Tibial nerve (tissue), 4 donors: ENCODE data around the gene ASPM. TPM values are rescaled to one million over a fixed set of nuclear protein-coding genes. Genes with fewer than 3 reads are reported as not detected.

Source experiments
- DNase-seq, 2 donors: peaks; one replicate each; pipeline ENCODE4 v3.0.0-alpha.2; 2019; ENCODE audit warnings: low spot score in 2 of 2
- H3K27ac ChIP-seq, 4 donors: fragments of 200-600 bp; sonication (generic) in 3 of 4; one replicate each; pipeline ENCODE4 v1.5.1; 2017 to 2019; ENCODE audit warnings: mild to moderate bottlenecking in 1 of 4
- H3K27me3 ChIP-seq, 2 donors: fragments of 200-600 bp; sonication (generic) in 1 of 2; one replicate each; pipeline versions ENCODE4 v1.5.1 to v1.6.0; 2017 to 2019
- H3K36me3 ChIP-seq, 3 donors: fragments of 200-600 bp; sonication (generic); one replicate each; pipeline ENCODE4 v1.5.1; 2018 to 2019
- H3K4me1 ChIP-seq, 4 donors: fragments of 200-600 bp; sonication (generic) in 3 of 4; one replicate each; pipeline ENCODE4 v1.5.1; 2017 to 2019
- H3K4me3 ChIP-seq, 4 donors: fragments of 200-600 bp; sonication (generic) in 3 of 4; one replicate each; pipeline ENCODE4 v1.5.1; 2017 to 2019; ENCODE audit warnings: mild to moderate bottlenecking in 1 of 4, moderate library complexity in 1 of 4
- H3K9me3 ChIP-seq, 4 donors: fragments of 200-600 bp; sonication (generic) in 3 of 4; one replicate each; pipeline ENCODE4 v1.5.1; 2017 to 2019
- CTCF ChIP-seq, 5 experiments: fragments of 200-600 bp in 3 of 5; fragments of 450-650 bp in 2 of 5; sonication (generic) in 3 of 5; IDR thresholded peaks; one replicate each; pipeline ENCODE4 v1.5.1; 2016 to 2019; ENCODE audit warnings: antibody characterized with exemption in 5 of 5, mild to moderate bottlenecking in 3 of 5, moderate library complexity in 2 of 5
- EP300 ChIP-seq, 2 donors: sonication (generic); formaldehyde crosslinking; IDR thresholded peaks; one replicate each; pipeline ENCODE4 v1.6.1; 2017; ENCODE audit warnings: antibody characterized with exemption in 2 of 2, mild to moderate bottlenecking in 1 of 2
- POLR2A ChIP-seq, 2 donors: fragments of 450-650 bp; IDR thresholded peaks; one replicate each; pipeline ENCODE4 v1.6.1; 2017; ENCODE audit warnings: antibody characterized with exemption in 2 of 2, mild to moderate bottlenecking in 2 of 2, moderate library complexity in 2 of 2
- WGBS, 2 donors: methylation state at CpG; one replicate each; pipeline ENCODE4 v1.1.5; 2018; 5-methylcytosine and 5-hydroxymethylcytosine counted together
- total RNA-seq, 4 donors: library from RNA; depleted of rRNA; stranded (reverse); fragments of >200 nt; gene quantifications; one replicate each; pipeline ENCODE4 v1.1.0, GENCODE V29; 2016

Gene ASPM
- total RNA-seq, 4 donors from 2014 or later, result 0.22 to 0.60 (median 0.59) TPM; not detected in 1

GRCh38 chr1:197081117-197081753 is 65.2 kb downstream of the ASPM start:
- Histone ChIP-seq H3K4me3 (no peak overlapping the region), H3K27ac (no peak overlapping the region), H3K9me3 (peaks cover 0 to 11% (median 0%) of the 10 kb centered on the region in 4 donors), H3K36me3 (no peaks in the 10 kb centered on the region), H3K27me3 (no peaks in the 10 kb centered on the region), H3K4me1 (no peaks in the 10 kb centered on the region)
- TF ChIP-seq POLR2A (IDR thresholded peaks at IDR 0.05) (no peak), CTCF (IDR thresholded peaks at IDR 0.05) (no peak), EP300 (IDR thresholded peaks at IDR 0.05) (no peak)
- WGBS, 2 donors, result 96 to 100% methylated on average over 5 of the region's 5 CpGs
- DNase-seq, result no peak

GRCh38 chr1:197080323-197080722 is 66.1 kb downstream of the ASPM start:
- DNase-seq, result no peak
- Histone ChIP-seq H3K27ac (no peak overlapping the region), H3K9me3 (peaks cover 0 to 11% (median 0%) of the 10 kb centered on the region in 4 donors), H3K4me1 (no peaks in the 10 kb centered on the region), H3K36me3 (no peaks in the 10 kb centered on the region), H3K27me3 (no peaks in the 10 kb centered on the region), H3K4me3 (no peak overlapping the region)
- TF ChIP-seq POLR2A (IDR thresholded peaks at IDR 0.05) (no peak), CTCF (IDR thresholded peaks at IDR 0.05) (no peak), EP300 (IDR thresholded peaks at IDR 0.05) (no peak)
- WGBS, 2 donors, result 88 to 91% methylated on average over 2 of the region's 2 CpGs

DNA sequence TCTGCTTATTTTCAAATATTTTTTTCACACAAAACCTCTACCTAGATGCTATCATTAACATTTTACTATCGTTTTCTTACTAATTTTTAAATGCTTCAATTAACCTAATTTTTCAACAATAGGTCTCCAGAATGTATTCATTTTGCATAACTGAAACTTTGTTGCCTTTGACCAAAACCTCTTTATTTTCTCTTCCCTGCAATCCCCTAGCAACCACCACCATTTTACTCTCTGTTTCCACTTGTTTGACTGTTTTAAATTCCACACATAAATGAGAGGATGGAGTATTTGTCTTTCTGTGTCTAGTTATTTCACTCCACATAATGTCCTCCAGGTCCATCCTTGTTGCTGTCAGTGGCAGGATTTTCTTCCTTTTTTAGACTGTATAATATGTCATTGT is 69.9 kb downstream of the ASPM start:
- peaks cover 0 to 9% (median 0%) of the 10 kb centered on the region in 4 donors for H3K9me3 ChIP-seq
- no peak for TF ChIP-seq POLR2A (IDR thresholded peaks at IDR 0.05)
- no peak for TF ChIP-seq CTCF (IDR thresholded peaks at IDR 0.05)
- TF ChIP-seq EP300 (IDR thresholded peaks at IDR 0.05), result no peak
- no peak overlapping the region for H3K4me3 ChIP-seq
- no peaks in the 10 kb centered on the region for H3K36me3 ChIP-seq
- 76 to 93% methylated on average over 1 of the region's 1 CpG for WGBS, 2 donors
- DNase-seq, result no peak
- no peak overlapping the region for H3K27ac ChIP-seq
- no peaks in the 10 kb centered on the region for H3K27me3 ChIP-seq
- H3K4me1 ChIP-seq, result no peaks in the 10 kb centered on the region

DNA sequence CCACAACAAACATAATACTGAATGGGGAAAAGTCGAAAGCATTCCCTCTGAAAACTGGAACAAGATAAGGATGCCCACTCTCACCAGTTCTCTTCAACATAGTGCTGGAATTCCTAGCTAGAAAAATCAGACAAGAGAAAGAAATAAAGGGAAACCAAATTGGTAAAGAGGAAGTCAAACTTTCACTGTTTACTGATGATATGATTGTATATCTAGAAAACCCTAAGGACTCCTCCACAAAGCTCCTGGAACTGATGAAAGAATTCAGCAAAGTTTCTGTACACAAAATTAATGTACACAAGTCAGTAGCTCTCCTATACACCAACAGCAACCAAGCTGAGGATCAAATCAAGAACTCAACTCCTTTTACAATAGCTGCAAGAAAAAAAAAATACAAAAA is 72.5 kb downstream of the ASPM start:
- Histone ChIP-seq H3K9me3 (peaks cover 0 to 18% (median 0%) of the 10 kb centered on the region in 4 donors), H3K27me3 (no peaks in the 10 kb centered on the region), H3K4me3 (no peak overlapping the region), H3K27ac (no peak overlapping the region), H3K36me3 (no peaks in the 10 kb centered on the region), H3K4me1 (no peaks in the 10 kb centered on the region)
- TF ChIP-seq CTCF (IDR thresholded peaks at IDR 0.05) (no peak), EP300 (IDR thresholded peaks at IDR 0.05) (no peak), POLR2A (IDR thresholded peaks at IDR 0.05) (no peak)
- no peak for DNase-seq
- 90 to 93% methylated on average over 1 of the region's 1 CpG for WGBS, 2 donors

DNA sequence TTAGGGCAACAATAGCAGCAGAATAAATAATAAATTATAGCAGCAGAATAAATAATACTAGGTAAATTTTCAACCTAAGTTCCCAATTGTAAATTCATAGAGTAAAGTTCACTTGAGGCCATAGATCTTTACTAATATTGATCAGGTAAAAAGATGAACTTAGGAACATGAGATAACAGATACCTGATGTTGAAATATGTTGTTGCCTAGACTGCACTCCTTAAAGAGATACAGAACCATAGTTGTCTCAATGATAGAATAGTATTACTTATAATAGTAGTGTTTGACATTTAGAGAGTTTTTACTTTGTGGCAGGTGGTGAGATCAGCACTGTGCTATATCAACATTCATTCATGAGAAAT is 79.0 kb downstream of the ASPM start:
- no peak for DNase-seq
- Histone ChIP-seq H3K27ac (no peak overlapping the region), H3K4me3 (no peak overlapping the region), H3K4me1 (no peaks in the 10 kb centered on the region), H3K36me3 (no peaks in the 10 kb centered on the region), H3K9me3 (peaks cover 0 to 18% (median 0%) of the 10 kb centered on the region in 4 donors), H3K27me3 (no peaks in the 10 kb centered on the region)
- TF ChIP-seq CTCF (IDR thresholded peaks at IDR 0.05) (no peak), EP300 (IDR thresholded peaks at IDR 0.05) (no peak), POLR2A (IDR thresholded peaks at IDR 0.05) (no peak)
